ENCODE data around the gene CYTH3. TPM values are rescaled to one million over a fixed set of nuclear protein-coding genes. Genes with fewer than 3 reads are reported as not detected.

CYTH3 gene
- total and polyA plus RNA-seq, 2 donors (not counting 3 experiments of a cell fraction or from before 2014, with no cell fraction given): 8.6 to 11.2 TPM

GRCh38 chr7:6153646-6154541 is 118.5 kb downstream of the CYTH3 start:
- intact Hi-C loops (cut with micrococcal nuclease) (no loop called here), dilution Hi-C loops (cut with MboI; ENCODE audit: extremely low pct_ligation_motif_present, low sequenced_read_pairs) (no loop called here)
- H3K79me2 ChIP-seq (ENCODE audit: control insufficient read depth, insufficient read depth, low read length): no peaks in the 10 kb centered on the region
- BruUV-seq (replicated peaks): no TSS peak
- DNase-seq (ENCODE audit: low read depth, low spot score) (no peak), FAIRE-seq (no peak)
- no peak overlapping the region for H2AFZ ChIP-seq (ENCODE audit: low read depth, low read length)
- H3K9me3 ChIP-seq (replicated peaks; ENCODE audit: control insufficient read depth, insufficient read depth, low read length): no peaks in the 10 kb centered on the region
- no peak overlapping the region for H3K9ac ChIP-seq (replicated peaks; ENCODE audit: extremely low read depth, insufficient read depth, low read length)
- H3K9me1 ChIP-seq (replicated peaks; ENCODE audit: control insufficient read depth, extremely low read depth, insufficient read depth, low read length): no peaks in the 10 kb centered on the region
- H3K36me3 ChIP-seq (ENCODE audit: control insufficient read depth in 2 of 2, extremely low read depth in 1 of 2, insufficient read depth in 2 of 2, low read length in 2 of 2): peaks cover 23 to 30% of the 10 kb centered on the region in 2 experiments
- H3K4me1 ChIP-seq (ENCODE audit: control insufficient read depth, extremely low read depth, insufficient read depth, low read length): no peaks in the 10 kb centered on the region
- no peaks in the 10 kb centered on the region for H3K27me3 ChIP-seq (ENCODE audit: control insufficient read depth in 2 of 2, insufficient read depth in 2 of 2, low read length in 2 of 2)
- no peak overlapping the region for H3K27ac ChIP-seq (ENCODE audit: insufficient read depth, low read depth, low read length)
- no peak overlapping the region for H3K4me3 ChIP-seq (replicated peaks in 1 of 3; ENCODE audit: insufficient read depth in 1 of 3, low read depth in 1 of 3, low read length in 3 of 3)
- ChIA-PET POLR2A (no interaction called here), CTCF (no interaction called here)
- H4K20me1 ChIP-seq (replicated peaks; ENCODE audit: control insufficient read depth, extremely low read depth, insufficient read depth, low read length): no peaks in the 10 kb centered on the region
- TF ChIP-seq CTCF (IDR thresholded peaks at IDR 0.05; ENCODE audit: extremely low read depth in 1 of 2, insufficient read depth in 1 of 2, low read depth in 1 of 2, low read length in 2 of 2) (no peak), MYC (IDR thresholded peaks at IDR 0.05; ENCODE audit: low read depth, low read length) (no peak), JUN (IDR thresholded peaks at IDR 0.05; ENCODE audit: borderline replicate concordance, insufficient read depth, insufficient read length, low read depth) (no peak), GATA2 (IDR thresholded peaks at IDR 0.05; ENCODE audit: insufficient read depth, insufficient read length, low read depth, low read length) (no peak), MAX (IDR thresholded peaks at IDR 0.05; ENCODE audit: insufficient read depth, insufficient read length) (no peak), FOS (IDR thresholded peaks at IDR 0.05; ENCODE audit: borderline replicate concordance, insufficient read depth, low read length) (no peak)
- no peak overlapping the region for H3K4me2 ChIP-seq (ENCODE audit: insufficient read depth, low read length)

Measured in endothelial cell of umbilical vein (primary cell).